Measurements from ENCODE around the gene USP27X.
A peak's percentile ranks its signal among the peaks of the same experiment; 100 is the strongest.

Gene USP27X

DNA sequence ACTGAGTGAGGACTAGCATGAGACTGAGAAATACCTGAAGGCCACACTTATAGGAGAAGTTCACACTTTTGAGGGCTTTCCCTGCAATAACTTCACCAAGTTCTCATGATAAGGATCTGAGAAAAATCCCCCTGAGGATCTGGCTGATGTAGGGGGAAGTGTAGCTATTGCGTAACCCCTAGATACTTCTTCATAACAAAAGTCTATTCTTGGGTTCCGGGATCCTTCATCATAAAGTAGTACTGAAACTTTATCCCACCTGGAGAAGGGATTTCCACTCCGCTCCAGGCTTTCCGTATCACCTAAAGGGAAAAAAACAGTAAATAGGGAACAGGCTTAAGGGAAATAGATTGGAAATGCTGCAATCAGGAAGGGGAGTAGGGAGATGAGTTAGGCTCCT lies 13.3 kb downstream of the USP27X start:
- Histone ChIP-seq H3K4me1 (ENCODE audit: control insufficient read depth, insufficient read depth, low read length) (no peaks in the 10 kb centered on the region), H3K36me3 (ENCODE audit: insufficient read depth, low read length) (no peaks in the 10 kb centered on the region), H3K9me3 (replicated peaks; ENCODE audit: low read length) (no peaks in the 10 kb centered on the region), H3K9ac (ENCODE audit: low read depth, low read length) (no peak overlapping the region), H3K4me2 (ENCODE audit: low read length) (no peak overlapping the region), H3K4me3 (ENCODE audit: low read length) (no peak overlapping the region), H3K27me3 (ENCODE audit: control insufficient read depth, insufficient read depth, low read length) (peaks cover 4% of the 10 kb centered on the region)

DNA sequence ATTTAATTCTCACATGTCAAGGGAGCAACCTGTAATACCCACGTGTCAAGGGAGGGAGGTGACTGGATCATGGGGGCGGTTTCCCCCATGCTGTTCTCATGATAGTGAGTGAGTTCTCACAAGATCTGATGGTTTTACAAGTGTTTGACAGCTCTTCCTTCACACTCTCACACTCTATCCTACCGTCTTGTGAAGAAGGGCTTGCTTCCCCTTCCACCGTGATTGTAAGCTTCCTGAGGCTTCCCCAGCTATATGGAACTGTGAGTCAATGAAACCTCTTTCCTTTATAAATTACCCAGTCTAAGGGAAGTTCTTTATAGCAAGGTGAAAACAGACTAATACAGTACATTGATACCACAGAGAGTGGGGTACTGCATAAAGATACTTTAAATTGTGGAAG lies 17.7 kb downstream of the USP27X start:
- no peaks in the 10 kb centered on the region for H3K4me1 ChIP-seq (ENCODE audit: control insufficient read depth, insufficient read depth, low read length)
- H3K9ac ChIP-seq (ENCODE audit: low read depth, low read length) = no peak overlapping the region
- H3K4me2 ChIP-seq (ENCODE audit: low read length) = no peak overlapping the region
- peaks cover 19% of the 10 kb centered on the region for H3K27me3 ChIP-seq (ENCODE audit: control insufficient read depth, insufficient read depth, low read length)
- H3K4me3 ChIP-seq (ENCODE audit: low read length) = no peak overlapping the region
- H3K36me3 ChIP-seq (ENCODE audit: insufficient read depth, low read length) = no peaks in the 10 kb centered on the region
- no peaks in the 10 kb centered on the region for H3K9me3 ChIP-seq (replicated peaks; ENCODE audit: low read length)

DNA sequence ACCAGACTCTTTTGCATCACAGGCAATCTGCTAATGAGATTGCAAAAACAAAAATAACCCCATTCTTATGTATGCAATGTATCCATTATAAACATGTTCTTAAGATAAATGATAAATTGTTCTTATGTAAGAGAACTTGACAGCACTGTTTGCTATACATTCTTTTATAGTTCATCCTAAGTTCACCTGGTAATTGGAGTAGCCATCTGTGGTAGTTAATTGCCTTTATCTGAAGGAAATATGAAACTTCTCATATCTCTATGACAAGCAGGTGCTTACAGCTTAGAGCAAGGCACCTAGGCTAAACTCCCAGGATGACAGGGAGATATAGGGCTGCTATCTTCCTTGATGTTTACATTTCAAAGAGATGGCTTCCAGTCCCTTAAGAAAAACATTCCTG lies 21.8 kb downstream of the USP27X start:
- Histone ChIP-seq H3K4me1 (ENCODE audit: control insufficient read depth, insufficient read depth, low read length) (no peaks in the 10 kb centered on the region), H3K4me2 (ENCODE audit: low read length) (no peak overlapping the region), H3K4me3 (ENCODE audit: low read length) (no peak overlapping the region)

DNA sequence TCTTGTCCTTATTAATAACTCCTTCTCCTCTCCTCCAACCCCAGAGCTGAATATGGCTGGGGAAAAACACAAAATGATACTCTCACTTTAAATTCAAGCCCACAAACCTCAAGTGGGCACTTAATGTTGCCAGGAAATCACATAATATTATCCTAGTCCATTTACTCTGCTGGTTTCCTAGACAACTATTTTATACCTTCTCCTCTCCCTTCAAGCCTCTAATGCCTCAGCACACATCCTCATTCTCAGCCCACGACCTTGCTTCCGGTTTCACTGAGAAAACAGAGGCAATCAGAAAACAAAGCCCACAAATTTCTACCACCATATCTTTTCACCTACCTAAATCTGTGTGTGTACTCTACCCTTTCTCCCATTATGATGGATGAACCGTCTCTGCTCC lies 31.1 kb downstream of the USP27X start:
- H3K27me3 ChIP-seq (ENCODE audit: control insufficient read depth, insufficient read depth, low read length) = peaks cover 43% of the 10 kb centered on the region
- no peak overlapping the region for H3K9ac ChIP-seq (ENCODE audit: low read depth, low read length)
- no peaks in the 10 kb centered on the region for H3K4me1 ChIP-seq (ENCODE audit: control insufficient read depth, insufficient read depth, low read length)
- no peaks in the 10 kb centered on the region for H3K36me3 ChIP-seq (ENCODE audit: insufficient read depth, low read length)
- no peaks in the 10 kb centered on the region for H3K9me3 ChIP-seq (replicated peaks; ENCODE audit: low read length)
- H3K4me3 ChIP-seq (ENCODE audit: low read length) = no peak overlapping the region
- H3K4me2 ChIP-seq (ENCODE audit: low read length) = no peak overlapping the region

More for the DNA sequence above, 21.8 kb downstream of the USP27X start:
- H3K9ac ChIP-seq (ENCODE audit: low read depth, low read length) = no peak overlapping the region
- H3K9me3 ChIP-seq (replicated peaks; ENCODE audit: low read length) = no peaks in the 10 kb centered on the region
- H3K27me3 ChIP-seq (ENCODE audit: control insufficient read depth, insufficient read depth, low read length) = peaks cover 17% of the 10 kb centered on the region
- no peaks in the 10 kb centered on the region for H3K36me3 ChIP-seq (ENCODE audit: insufficient read depth, low read length)

DNA sequence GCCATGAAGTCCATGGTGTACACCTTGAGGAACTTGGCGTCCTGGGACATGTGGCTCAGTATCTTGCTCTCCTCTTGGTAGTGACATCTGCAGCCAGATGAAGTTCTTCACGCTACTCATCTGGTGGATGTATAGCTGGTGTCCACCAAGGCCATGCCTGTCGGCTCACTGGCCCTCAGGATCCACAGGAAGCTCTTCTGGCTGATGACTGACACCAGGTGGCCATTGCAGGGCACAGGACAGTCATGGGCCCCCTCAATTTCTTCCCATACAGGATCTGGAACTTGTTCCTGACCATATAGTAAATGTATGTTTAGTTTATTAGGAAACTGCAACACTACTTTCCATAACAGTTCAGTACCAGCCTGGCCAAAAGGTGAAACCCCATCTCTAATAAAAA lies 32.8 kb downstream of the USP27X start:
- no peaks in the 10 kb centered on the region for H3K4me1 ChIP-seq (ENCODE audit: control insufficient read depth, insufficient read depth, low read length)
- H3K9me3 ChIP-seq (replicated peaks; ENCODE audit: low read length) = no peaks in the 10 kb centered on the region
- no peak overlapping the region for H3K9ac ChIP-seq (ENCODE audit: low read depth, low read length)
- peaks cover 43% of the 10 kb centered on the region for H3K27me3 ChIP-seq (ENCODE audit: control insufficient read depth, insufficient read depth, low read length)
- no peak overlapping the region for H3K4me3 ChIP-seq (ENCODE audit: low read length)
- no peaks in the 10 kb centered on the region for H3K36me3 ChIP-seq (ENCODE audit: insufficient read depth, low read length)
- no peak overlapping the region for H3K4me2 ChIP-seq (ENCODE audit: low read length)

DNA sequence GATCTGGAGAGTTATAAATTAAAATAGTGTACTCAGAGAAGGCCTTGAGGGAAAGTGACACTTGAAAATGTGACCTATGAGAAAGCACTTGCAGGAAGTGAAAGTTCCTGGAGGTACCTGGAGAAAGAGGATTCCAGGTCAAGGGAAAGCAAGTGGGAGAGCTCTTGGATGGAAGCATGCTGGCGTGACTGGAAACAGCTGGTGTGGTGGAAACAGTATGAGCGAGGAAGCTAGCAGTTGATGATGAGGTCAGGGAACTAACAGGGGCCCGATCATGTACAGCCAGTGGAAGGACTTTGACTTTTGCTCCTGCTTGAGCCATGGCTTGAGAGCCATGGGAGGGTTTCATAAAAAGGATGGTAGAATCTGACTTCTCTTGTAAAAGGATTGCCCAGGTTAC lies 33.6 kb downstream of the USP27X start:
- no peaks in the 10 kb centered on the region for H3K4me1 ChIP-seq (ENCODE audit: control insufficient read depth, insufficient read depth, low read length)
- H3K27me3 ChIP-seq (ENCODE audit: control insufficient read depth, insufficient read depth, low read length) = peaks cover 39% of the 10 kb centered on the region
- H3K4me3 ChIP-seq (ENCODE audit: low read length) = no peak overlapping the region
- H3K4me2 ChIP-seq (ENCODE audit: low read length) = no peak overlapping the region
- H3K9ac ChIP-seq (ENCODE audit: low read depth, low read length) = no peak overlapping the region
- H3K36me3 ChIP-seq (ENCODE audit: insufficient read depth, low read length) = no peaks in the 10 kb centered on the region
- no peaks in the 10 kb centered on the region for H3K9me3 ChIP-seq (replicated peaks; ENCODE audit: low read length)

DNA sequence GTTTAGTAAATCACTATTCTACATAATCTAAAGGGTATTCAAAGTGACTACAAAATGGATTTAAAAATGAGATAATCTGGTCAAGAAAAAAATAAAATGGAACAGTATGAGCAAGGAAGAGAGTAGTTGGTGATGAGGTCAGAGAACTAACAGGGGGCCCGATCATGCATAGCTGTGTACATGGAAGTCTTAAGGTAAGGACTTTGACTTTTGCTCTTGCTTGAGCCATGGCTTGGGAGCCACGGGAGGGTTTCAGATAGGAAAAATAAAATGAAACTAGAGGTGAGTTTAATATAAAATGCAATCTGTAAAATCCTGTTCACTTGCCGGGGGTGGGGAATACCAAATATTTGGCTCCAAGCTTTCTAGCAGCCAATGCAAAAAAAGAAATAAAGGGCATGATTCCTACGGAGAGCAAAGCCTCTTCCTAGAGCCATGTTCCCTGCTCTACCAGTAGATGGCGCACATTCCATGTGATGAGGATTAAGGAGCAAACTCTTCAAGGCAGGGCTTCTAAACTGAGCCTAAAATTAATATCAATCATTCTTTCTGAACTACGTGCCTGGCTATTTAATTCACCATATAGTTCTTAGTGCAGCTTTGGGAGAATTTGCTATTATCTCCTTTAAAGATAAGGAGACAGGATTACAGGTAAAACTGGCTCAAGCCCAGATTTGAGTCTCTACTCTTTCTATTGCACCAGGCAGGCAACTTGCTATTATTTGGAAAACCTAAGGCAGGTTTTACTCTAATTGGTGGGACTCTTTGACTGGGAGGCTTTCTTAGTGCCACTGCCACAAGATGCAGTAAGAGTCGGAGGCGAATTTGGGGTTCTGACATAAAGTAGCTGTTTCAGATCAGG lies 36.3 kb downstream of the USP27X start:
- no peaks in the 10 kb centered on the region for H3K36me3 ChIP-seq (ENCODE audit: insufficient read depth, low read length)
- peaks cover 14% of the 10 kb centered on the region for H3K27me3 ChIP-seq (ENCODE audit: control insufficient read depth, insufficient read depth, low read length)
- H3K9me3 ChIP-seq (replicated peaks; ENCODE audit: low read length) = no peaks in the 10 kb centered on the region
- no peak overlapping the region for H3K4me3 ChIP-seq (ENCODE audit: low read length)
- no peak overlapping the region for H3K9ac ChIP-seq (ENCODE audit: low read depth, low read length)
- H3K4me1 ChIP-seq (ENCODE audit: control insufficient read depth, insufficient read depth, low read length) = no peaks in the 10 kb centered on the region
- H3K4me2 ChIP-seq (ENCODE audit: low read length) = no peak overlapping the region

DNA sequence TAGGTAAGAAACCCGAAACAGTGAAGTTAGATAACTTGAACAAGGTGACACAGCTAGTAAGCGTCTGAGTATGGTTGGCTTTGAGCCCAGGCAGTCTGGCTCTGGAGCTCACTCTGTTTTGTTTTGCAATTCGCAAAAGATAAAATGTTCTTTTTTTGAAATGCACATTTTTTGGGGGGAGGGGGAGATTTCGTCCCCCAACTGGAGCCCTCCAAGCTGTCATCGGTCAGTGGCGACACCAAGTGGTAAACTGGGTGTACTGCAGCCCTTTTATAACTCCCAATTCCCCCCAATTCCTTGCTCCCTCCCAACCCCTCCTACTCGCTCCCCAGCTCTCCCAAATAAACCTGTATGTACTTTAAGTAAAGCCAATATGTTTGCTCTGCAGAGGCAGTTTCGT lies 40.3 kb downstream of the USP27X start:
- Histone ChIP-seq H3K9me3 (replicated peaks; ENCODE audit: low read length) (no peaks in the 10 kb centered on the region), H3K4me3 (ENCODE audit: low read length) (no peak overlapping the region), H3K36me3 (ENCODE audit: insufficient read depth, low read length) (no peaks in the 10 kb centered on the region), H3K4me1 (ENCODE audit: control insufficient read depth, insufficient read depth, low read length) (no peaks in the 10 kb centered on the region), H3K9ac (ENCODE audit: low read depth, low read length) (no peak overlapping the region), H3K4me2 (ENCODE audit: low read length) (no peak overlapping the region), H3K27me3 (ENCODE audit: control insufficient read depth, insufficient read depth, low read length) (peaks cover 3% of the 10 kb centered on the region)

DNA sequence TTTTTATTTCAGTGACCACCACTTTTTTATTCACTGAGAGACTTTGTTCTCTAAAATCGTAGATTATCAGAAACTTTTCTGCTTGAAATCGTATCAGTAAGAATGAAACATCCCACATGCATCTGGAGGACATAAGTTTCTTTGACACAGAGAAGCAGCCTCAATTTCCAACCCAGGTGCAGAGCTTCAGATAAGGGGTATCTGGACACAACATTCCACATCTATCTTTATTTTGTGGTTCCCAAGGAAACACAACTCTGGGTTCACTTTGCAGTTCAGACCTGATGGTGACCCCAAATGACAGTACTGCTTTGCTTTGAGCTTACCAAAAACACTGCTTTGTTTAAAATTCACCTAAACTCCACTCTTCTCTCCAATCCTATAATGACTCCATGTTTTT lies 41.8 kb downstream of the USP27X start:
- H3K9me3 ChIP-seq (replicated peaks; ENCODE audit: low read length) = no peaks in the 10 kb centered on the region
- no peak overlapping the region for H3K4me3 ChIP-seq (ENCODE audit: low read length)
- no peaks in the 10 kb centered on the region for H3K36me3 ChIP-seq (ENCODE audit: insufficient read depth, low read length)
- no peak overlapping the region for H3K4me2 ChIP-seq (ENCODE audit: low read length)
- no peaks in the 10 kb centered on the region for H3K4me1 ChIP-seq (ENCODE audit: control insufficient read depth, insufficient read depth, low read length)
- H3K27me3 ChIP-seq (ENCODE audit: control insufficient read depth, insufficient read depth, low read length) = no peaks in the 10 kb centered on the region
- H3K9ac ChIP-seq (ENCODE audit: low read depth, low read length) = no peak overlapping the region

DNA sequence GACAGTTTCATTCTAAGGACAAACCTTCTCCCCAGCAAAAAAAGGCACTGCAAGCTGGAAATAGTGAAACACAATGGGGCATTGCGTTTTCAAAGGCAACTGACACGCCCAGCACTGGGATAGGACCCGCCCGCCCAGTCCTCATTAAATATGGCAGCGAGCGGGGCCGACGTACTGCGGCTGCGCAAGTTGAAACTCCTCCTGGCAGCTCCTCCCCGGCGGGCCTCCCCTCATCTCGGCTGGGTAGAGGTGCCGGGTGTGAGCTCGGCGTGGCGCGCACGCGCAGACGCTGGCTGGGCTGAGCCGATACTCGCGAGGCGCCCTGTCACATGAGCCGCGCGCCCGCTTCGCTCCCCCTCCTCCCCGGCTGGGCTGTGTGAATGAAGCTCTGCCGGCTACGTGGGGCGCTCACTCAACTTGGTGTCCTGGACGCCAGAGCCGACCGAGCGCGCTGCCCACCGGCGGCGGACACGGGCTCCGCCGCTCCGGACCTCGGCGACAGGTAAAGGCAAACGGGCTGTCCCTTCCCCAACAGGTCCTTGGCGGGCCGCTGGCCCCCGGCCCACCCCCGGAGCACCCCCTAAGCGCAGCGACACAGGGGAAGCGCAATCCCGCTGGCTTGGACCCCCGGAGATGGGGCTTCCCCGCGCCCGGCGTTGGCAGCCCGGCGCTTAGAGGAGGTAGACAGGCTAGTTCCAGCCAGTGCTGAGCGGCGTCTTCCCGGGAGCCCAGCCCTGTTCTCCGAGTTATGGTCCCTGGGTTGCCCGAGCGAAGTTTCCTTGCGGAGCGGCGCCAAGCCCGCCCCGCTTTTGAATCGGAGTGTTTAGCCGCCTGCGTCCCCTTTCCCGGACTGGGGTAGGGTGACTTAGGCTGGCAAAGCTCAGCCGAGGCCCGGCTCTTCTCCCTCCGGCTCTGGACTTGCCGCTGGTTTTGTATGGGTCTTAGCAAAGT lies 43.3 kb downstream of the USP27X start, which contains the start of gene CLCN5:
Gene CLCN5 (plus strand): TSS at position 306 of the 951 bp plus-strand sequence. CDS start 2,703 bp downstream, outside the sequence.
- Histone ChIP-seq H3K4me1 (ENCODE audit: control insufficient read depth, insufficient read depth, low read length) (no peaks in the 10 kb centered on the region), H3K27me3 (ENCODE audit: control insufficient read depth, insufficient read depth, low read length) (no peaks in the 10 kb centered on the region), H3K4me3 (ENCODE audit: low read length) (peak within 1 kb of the TSS; percentile 71), H3K36me3 (ENCODE audit: insufficient read depth, low read length) (no peaks in the 10 kb centered on the region), H3K9ac (ENCODE audit: low read depth, low read length) (peak within 1 kb of the TSS; percentile 74), H3K9me3 (replicated peaks; ENCODE audit: low read length) (no peaks in the 10 kb centered on the region), H3K4me2 (ENCODE audit: low read length) (peak within 1 kb of the TSS; percentile 82)

DNA sequence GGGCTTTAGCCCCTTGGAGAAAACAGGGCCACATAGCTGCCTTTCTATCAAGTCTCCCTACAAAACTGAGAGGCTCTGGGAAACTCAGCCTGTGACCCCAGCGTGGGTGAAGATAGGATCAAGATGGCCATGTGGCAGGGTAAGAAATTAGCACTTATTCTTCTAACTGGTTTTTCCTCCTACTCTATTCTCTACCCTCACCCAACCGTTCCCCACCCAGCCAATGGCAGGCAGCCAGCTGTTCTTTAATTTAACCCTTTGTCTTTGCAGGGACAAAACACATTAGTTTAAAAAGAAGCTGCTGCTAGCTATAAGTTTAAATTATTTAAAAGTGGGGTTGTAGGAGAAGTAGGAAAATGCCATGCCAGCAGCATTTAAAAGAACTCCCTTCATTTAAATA lies 45.9 kb downstream of the USP27X start:
- H3K9me3 ChIP-seq (replicated peaks; ENCODE audit: low read length) = no peaks in the 10 kb centered on the region
- no peak overlapping the region for H3K9ac ChIP-seq (ENCODE audit: low read depth, low read length)
- no peak overlapping the region for H3K4me3 ChIP-seq (ENCODE audit: low read length)
- no peaks in the 10 kb centered on the region for H3K27me3 ChIP-seq (ENCODE audit: control insufficient read depth, insufficient read depth, low read length)
- H3K4me1 ChIP-seq (ENCODE audit: control insufficient read depth, insufficient read depth, low read length) = peaks cover 2% of the 10 kb centered on the region
- H3K36me3 ChIP-seq (ENCODE audit: insufficient read depth, low read length) = no peaks in the 10 kb centered on the region
- peak overlapping the region; percentile 82 for H3K4me2 ChIP-seq (ENCODE audit: low read length)
